ENCODE results near the gene C1QTNF3. TPM values are rescaled to one million over a fixed set of nuclear protein-coding genes. Genes with fewer than 3 reads are reported as not detected.

The C1QTNF3 gene
- total and polyA plus RNA-seq, 2 of the 8 experiments (the other 6 are each of a cell fraction or from before 2014, with no cell fraction given), result 1.0 to 1.2 TPM

GRCh38 chr5:34002629-34003328, 40.2 kb downstream of the C1QTNF3 start (continued):
- no peak for TF ChIP-seq CHD7 (IDR thresholded peaks at IDR 0.05; ENCODE audit: insufficient replicate concordance, low read length)
- no peak for TF ChIP-seq CTCF (IDR thresholded peaks at IDR 0.05; ENCODE audit: control extremely low read depth in 1 of 3, insufficient read depth in 1 of 3, low read depth in 1 of 3, low read length in 3 of 3)
- TF ChIP-seq TAF1 (IDR thresholded peaks at IDR 0.05; ENCODE audit: low read depth, low read length), result no peak
- TF ChIP-seq MAX (IDR thresholded peaks at IDR 0.05), result no peak
- TF ChIP-seq RFX5 (IDR thresholded peaks at IDR 0.05; ENCODE audit: borderline replicate concordance, low read depth, low read length), result no peak
- TF ChIP-seq KDM1A (IDR thresholded peaks at IDR 0.05; ENCODE audit: borderline replicate concordance, low read length), result no peak
- no peak for TF ChIP-seq SUZ12 (IDR thresholded peaks at IDR 0.05; ENCODE audit: low read length)
